HepG2 (cell line): ENCODE results near the gene BCAR3. TPM values are rescaled to one million over a fixed set of nuclear protein-coding genes. Genes with fewer than 3 reads are reported as not detected.
A peak's percentile ranks its signal among the peaks of the same experiment; 100 is the strongest.

ENCODE experiments used
- ATAC-seq: fragments of 200-7000 bp; cut with Tn5 transposase; 3 replicates; pipeline ENCODE4 v1.9.1; 2020; ENCODE audit warnings: mild to moderate bottlenecking, moderate library complexity
- BruUV-seq: library from RNA; stranded (reverse); fragments of 400-500 nt; replicated peaks from 2 replicates; lab custom pipeline; 2021; lab: Mats Ljungman, UMichigan
- CTCF ChIA-PET: fragments of 300-600 bp; formaldehyde crosslinking; extraction: SDS; loops from one replicate; lab custom pipeline; 2021; ENCODE audit warnings: low total read pairs, inconsistent platforms, low intra/inter-chr PET ratio; lab: Yijun Ruan, JAX
- POLR2A ChIA-PET: fragments of 350-600 bp; sonication (Branson Sonifier 250); formaldehyde crosslinking; loops from one replicate; lab custom pipeline; 2020; ENCODE audit warnings: antibody characterized with exemption, inconsistent platforms; lab: Yijun Ruan, JAX
- DNase-seq: peaks from one replicate; pipeline ENCODE4 v3.0.0-alpha.2; 2015; ENCODE audit warnings: low spot score
- FAIRE-seq: peaks from 3 replicates; lab custom pipeline; 2011; peaks lifted over from hg19 to GRCh38; lab: Jason Lieb, UNC
- H2AFZ ChIP-seq: one replicate; pipeline ENCODE4 v1.6.1; 2011; ENCODE audit warnings: low read length, inconsistent platforms
- H3K27ac ChIP-seq: fragments of 300-600 bp; 3 replicates; pipeline ENCODE4 v1.8.0; 2011; ENCODE audit warnings: mixed run types, mild to moderate bottlenecking, mixed read lengths, low read length, inconsistent platforms; ENCODE audit not compliant: insufficient read depth; ENCODE audit errors: extremely low read length
- H3K27me3 ChIP-seq, 2 experiments: fragments of 200-600 bp in 1 of 2; 2 replicates in 1 of 2; 3 replicates in 1 of 2; pipeline versions ENCODE4 v1.6.0 to v1.8.0; 2011; ENCODE audit warnings: low read length in 2 of 2, mild to moderate bottlenecking in 2 of 2, moderate library complexity in 2 of 2, inconsistent platforms in 1 of 2; ENCODE audit not compliant: insufficient read depth in 2 of 2, control insufficient read depth in 1 of 2
- H3K36me3 ChIP-seq, 2 experiments: fragments of 200-600 bp in 1 of 2; replicated peaks in 1 of 2; 2 replicates in 1 of 2; 3 replicates in 1 of 2; pipeline versions ENCODE4 v1.5.1 to v1.8.0; 2011; ENCODE audit warnings: low read length in 2 of 2, inconsistent platforms in 1 of 2; ENCODE audit not compliant: insufficient read depth in 2 of 2, control insufficient read depth in 1 of 2
- H3K4me1 ChIP-seq: 2 replicates; pipeline ENCODE4 v1.5.1; 2012; ENCODE audit warnings: low read length, inconsistent platforms; ENCODE audit not compliant: insufficient read depth
- H3K4me2 ChIP-seq: 2 replicates; pipeline ENCODE4 v1.6.0; 2011; ENCODE audit warnings: low read depth, low read length, inconsistent platforms
- H3K4me3 ChIP-seq, 3 experiments: fragments of 200-600 bp in 1 of 3; sonication (generic), shearing (Covaris generic) in 1 of 3; replicated peaks in 1 of 3; 2 replicates each; pipeline ENCODE4 v1.5.1; 2011 to 2016; ENCODE audit warnings: low read length in 3 of 3, inconsistent platforms in 2 of 3, low read depth in 2 of 3, mild to moderate bottlenecking in 2 of 3, control low read depth in 1 of 3, mixed read lengths in 1 of 3; ENCODE audit not compliant: insufficient read depth in 1 of 3
- H3K79me2 ChIP-seq: one replicate; pipeline ENCODE4 v1.6.1; 2011; ENCODE audit warnings: low read length, inconsistent platforms; ENCODE audit not compliant: insufficient read depth
- H3K9ac ChIP-seq: 2 replicates; pipeline ENCODE4 v1.6.0; 2011; ENCODE audit warnings: mild to moderate bottlenecking, low read depth, low read length, inconsistent platforms; ENCODE audit not compliant: insufficient read depth
- H3K9me3 ChIP-seq: 2 replicates; pipeline ENCODE4 v1.5.1; 2012; ENCODE audit warnings: mild to moderate bottlenecking, low read length
- H4K20me1 ChIP-seq: 2 replicates; pipeline ENCODE4 v1.6.0; 2011; ENCODE audit warnings: inconsistent platforms, mild to moderate bottlenecking, low read length, moderate library complexity; ENCODE audit not compliant: insufficient read depth
- ARNT2 ChIP-seq: sonication (generic); formaldehyde crosslinking; IDR thresholded peaks from 2 replicates; pipeline ENCODE4 v1.8.0; 2022; ENCODE audit warnings: mild to moderate bottlenecking, low read depth, missing genetic modification reagents, moderate library complexity
- CEBPB ChIP-seq: IDR thresholded peaks from 2 replicates; pipeline ENCODE4 v1.6.1; 2011; ENCODE audit warnings: low read depth, low read length, improper control_type of control experiment, borderline replicate concordance
- SAP130 ChIP-seq: IDR thresholded peaks from 2 replicates; pipeline ENCODE4 v1.6.1; 2016; ENCODE audit warnings: low read depth
- ZBTB42 ChIP-seq: sonication (generic); formaldehyde crosslinking; IDR thresholded peaks from 2 replicates; pipeline ENCODE4 v1.5.0; 2020; ENCODE audit warnings: mild to moderate bottlenecking, missing genetic modification reagents
- ZNF766 ChIP-seq: sonication (generic); formaldehyde crosslinking; IDR thresholded peaks from 2 replicates; pipeline ENCODE4 v1.5.0; 2020; ENCODE audit warnings: missing genetic modification reagents, borderline replicate concordance
- WGBS: methylation state at CpG from one replicate; pipeline ENCODE4 v1.1.6; 2017; ENCODE audit warnings: low lambda C conversion rate; 5-methylcytosine and 5-hydroxymethylcytosine counted together
- in situ Hi-C: cut with HindIII; loops from 2 replicates; pipeline ENCODE4 v1.10.0; 2017; ENCODE audit warnings: low pct_unique_long_range_greater_than_20kb; ENCODE audit not compliant: extremely low pct_ligation_motif_present
- intact Hi-C: fragments of 100-400 bp; cut with micrococcal nuclease; formaldehyde crosslinking; loops from one replicate; pipeline ENCODE4 v1.10.0; 2022; ENCODE audit not compliant: unreplicated experiment
- polyA plus RNA-seq, 8 experiments: library from polyadenylated mRNA; depleted of rRNA in 3 of 8; stranded (reverse) in 7 of 8; unstranded in 1 of 8; fragments of >200 nt; fragmentation: Illumina TruSeq in 4 of 8; extraction: Trizol in 4 of 8; gene quantifications; 2 replicates each; pipeline versions ENCODE4 v1.2.1 to v1.2.3, GENCODE V29; 2011 to 2016; ENCODE audit warnings: low read depth in 4 of 8, missing spikeins in 1 of 8, mixed read lengths in 1 of 8; ENCODE audit not compliant: insufficient read depth in 1 of 8
- total RNA-seq, 5 experiments: library from RNA; depleted of rRNA; stranded (reverse); fragments of >200 nt; fragmentation: Illumina TruSeq; extraction: Trizol; gene quantifications; 2 replicates each; pipeline ENCODE4 v1.2.3, GENCODE V29; 2016; ENCODE audit warnings: low read depth in 1 of 5
- TF ChIP-seq, protein P1 (sequence below): sonication (generic); formaldehyde crosslinking; IDR thresholded peaks from 2 replicates; pipeline ENCODE4 v1.5.0; 2020; ENCODE audit warnings: mild to moderate bottlenecking, missing genetic modification reagents
- TF ChIP-seq, protein P2 (sequence below): sonication (generic); formaldehyde crosslinking; IDR thresholded peaks from 2 replicates; pipeline ENCODE4 v1.4.0; 2020; ENCODE audit warnings: missing genetic modification reagents

The BCAR3 gene
- total and polyA plus RNA-seq, 2 of the 13 experiments (the other 11 are each of a cell fraction or from before 2014, with no cell fraction given), result 3.6 to 4.8 TPM

DNA sequence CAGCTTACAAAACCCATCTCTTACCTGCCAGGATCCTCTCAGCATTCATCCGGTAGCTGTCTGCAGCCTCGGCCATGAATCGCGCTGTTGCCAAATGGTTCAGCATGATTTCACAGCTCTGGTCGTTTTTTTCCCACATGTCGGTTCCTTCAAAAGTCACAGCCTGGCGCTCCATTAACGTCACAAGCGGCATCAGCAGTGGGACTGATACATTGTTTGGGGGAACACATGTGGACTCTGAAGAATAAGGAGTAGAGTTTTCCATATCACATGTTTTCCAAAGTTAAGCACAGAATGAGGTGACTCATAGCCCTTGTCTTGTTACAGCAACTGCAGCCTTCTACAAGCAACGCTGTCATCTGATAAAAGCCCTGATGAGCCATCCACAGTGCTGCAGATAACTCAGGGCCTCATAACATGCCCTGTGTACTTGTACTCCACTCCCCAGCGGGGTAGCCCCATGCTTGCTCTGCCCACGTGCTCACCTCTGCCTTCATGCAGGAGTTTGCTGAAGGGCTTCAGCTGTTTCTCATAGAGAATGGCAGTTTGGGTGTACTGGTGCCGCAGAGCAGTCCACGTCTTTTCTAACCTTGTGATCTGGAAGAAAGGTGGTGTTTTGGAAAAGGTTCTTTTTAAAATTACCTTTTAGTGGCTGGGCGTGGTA, 114.2 kb downstream of the BCAR3 start (continued):
- TF ChIP-seq, protein P1, sequence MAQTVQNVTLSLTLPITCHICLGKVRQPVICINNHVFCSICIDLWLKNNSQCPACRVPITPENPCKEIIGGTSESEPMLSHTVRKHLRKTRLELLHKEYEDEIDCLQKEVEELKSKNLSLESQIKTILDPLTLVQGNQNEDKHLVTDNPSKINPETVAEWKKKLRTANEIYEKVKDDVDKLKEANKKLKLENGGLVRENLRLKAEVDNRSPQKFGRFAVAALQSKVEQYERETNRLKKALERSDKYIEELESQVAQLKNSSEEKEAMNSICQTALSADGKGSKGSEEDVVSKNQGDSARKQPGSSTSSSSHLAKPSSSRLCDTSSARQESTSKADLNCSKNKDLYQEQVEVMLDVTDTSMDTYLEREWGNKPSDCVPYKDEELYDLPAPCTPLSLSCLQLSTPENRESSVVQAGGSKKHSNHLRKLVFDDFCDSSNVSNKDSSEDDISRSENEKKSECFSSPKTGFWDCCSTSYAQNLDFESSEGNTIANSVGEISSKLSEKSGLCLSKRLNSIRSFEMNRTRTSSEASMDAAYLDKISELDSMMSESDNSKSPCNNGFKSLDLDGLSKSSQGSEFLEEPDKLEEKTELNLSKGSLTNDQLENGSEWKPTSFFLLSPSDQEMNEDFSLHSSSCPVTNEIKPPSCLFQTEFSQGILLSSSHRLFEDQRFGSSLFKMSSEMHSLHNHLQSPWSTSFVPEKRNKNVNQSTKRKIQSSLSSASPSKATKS, result no peak
- peak; percentile 46; the same call in 1 of the 2 replicates for TF ChIP-seq SAP130 (CRISPR knock-in tag)
- TF ChIP-seq, protein P2, sequence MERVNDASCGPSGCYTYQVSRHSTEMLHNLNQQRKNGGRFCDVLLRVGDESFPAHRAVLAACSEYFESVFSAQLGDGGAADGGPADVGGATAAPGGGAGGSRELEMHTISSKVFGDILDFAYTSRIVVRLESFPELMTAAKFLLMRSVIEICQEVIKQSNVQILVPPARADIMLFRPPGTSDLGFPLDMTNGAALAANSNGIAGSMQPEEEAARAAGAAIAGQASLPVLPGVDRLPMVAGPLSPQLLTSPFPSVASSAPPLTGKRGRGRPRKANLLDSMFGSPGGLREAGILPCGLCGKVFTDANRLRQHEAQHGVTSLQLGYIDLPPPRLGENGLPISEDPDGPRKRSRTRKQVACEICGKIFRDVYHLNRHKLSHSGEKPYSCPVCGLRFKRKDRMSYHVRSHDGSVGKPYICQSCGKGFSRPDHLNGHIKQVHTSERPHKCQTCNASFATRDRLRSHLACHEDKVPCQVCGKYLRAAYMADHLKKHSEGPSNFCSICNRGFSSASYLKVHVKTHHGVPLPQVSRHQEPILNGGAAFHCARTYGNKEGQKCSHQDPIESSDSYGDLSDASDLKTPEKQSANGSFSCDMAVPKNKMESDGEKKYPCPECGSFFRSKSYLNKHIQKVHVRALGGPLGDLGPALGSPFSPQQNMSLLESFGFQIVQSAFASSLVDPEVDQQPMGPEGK (CRISPR knock-in tag), result no peak

DNA sequence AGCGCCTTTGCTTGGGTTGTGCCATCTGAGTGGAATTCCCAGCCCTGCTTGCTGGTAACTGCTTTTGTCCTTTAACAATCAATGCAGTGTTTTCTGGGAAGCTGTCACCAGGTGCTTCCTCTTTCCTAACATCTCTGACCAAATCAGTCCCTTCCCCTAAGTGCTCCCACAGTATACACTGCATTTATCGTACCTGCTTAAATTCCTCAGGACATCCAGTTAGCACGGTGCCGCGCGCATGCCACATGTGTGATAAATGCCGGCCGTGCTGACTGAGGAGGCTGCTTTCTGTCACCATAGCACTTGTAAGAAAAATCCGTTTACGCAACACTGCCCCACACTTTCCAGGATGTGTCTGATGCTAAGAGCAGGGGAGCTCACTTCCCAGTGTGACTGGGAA, 115.4 kb downstream of the BCAR3 start:
- ATAC-seq (no peak; the same call in 2 of the 3 replicates), FAIRE-seq (no peak)
- Histone ChIP-seq H3K27me3 (no peaks in the 10 kb centered on the region), H3K9ac (no peak overlapping the region), H3K4me1 (no peaks in the 10 kb centered on the region), H3K4me3 (no peak overlapping the region), H2AFZ (no peak overlapping the region), H3K4me2 (no peak overlapping the region), H3K9me3 (no peaks in the 10 kb centered on the region), H3K27ac (no peak overlapping the region)
- CTCF ChIA-PET, result no interaction called here
- in situ Hi-C loops, result no loop called here
- intact Hi-C loops, result no loop called here
- 97% methylated on average over 10 of the region's 10 CpGs for WGBS
- TF ChIP-seq CEBPB, result peak; percentile 30; the same call in 1 of the 2 replicates
- TF ChIP-seq ARNT2 (CRISPR knock-in tag), result no peak
- TF ChIP-seq ZNF766, result no peak
- no peak for TF ChIP-seq ZBTB42 (CRISPR knock-in tag)
- TF ChIP-seq, all 625 proteins: peak for 1
- Histone ChIP-seq H4K20me1 (no peaks in the 10 kb centered on the region), H3K36me3 (peaks cover 6 to 36% of the 10 kb centered on the region in 2 experiments; a peak in 4 of 5 replicates), H3K79me2 (no peaks in the 10 kb centered on the region)
- POLR2A ChIA-PET, result no interaction called here
- no TSS peak for BruUV-seq
- no peak for DNase-seq
